SKM-1 treated with dmso at 0.1 percent for 144 hours (cell line): Measurements from ENCODE around the gene RPAIN.

Experiments used
- DNase-seq: peaks from one replicate; lab custom pipeline; 2025; ENCODE audit not compliant: unreplicated experiment; lab: John Stamatoyannopoulos, UW

Gene RPAIN

GRCh38 chr17:5481451-5481850 lies 61.5 kb downstream of the RPAIN start:
- DNase-seq, result no peak
